ENCODE measurements around the gene ADAMTS2.

The ADAMTS2 gene

DNA sequence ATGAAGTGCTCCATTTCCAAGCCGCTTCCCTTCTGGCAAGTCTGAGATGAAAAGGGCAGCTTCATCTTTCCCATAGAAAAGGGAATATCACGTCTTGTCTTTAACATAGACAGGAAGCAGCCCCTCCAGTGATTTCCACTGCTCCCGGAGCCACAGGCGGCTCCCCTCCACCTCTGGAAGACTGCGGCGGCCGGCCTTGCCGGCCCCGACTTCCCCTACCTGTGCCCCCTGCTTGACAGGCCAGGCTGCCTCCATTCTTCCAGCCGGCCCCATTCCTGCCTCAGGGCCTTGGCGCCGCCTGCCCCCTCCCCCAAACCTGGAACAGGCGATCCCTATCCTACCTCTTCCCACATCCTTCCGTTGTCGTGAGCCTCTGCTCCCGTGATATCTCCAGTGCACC is 143.3 kb downstream of the ADAMTS2 start:
- Histone ChIP-seq H3K79me2 (ENCODE audit: insufficient read depth, low read length) (no peaks in the 10 kb centered on the region), H3K27ac (ENCODE audit: low read depth, low read length) (no peak overlapping the region), H4K20me1 (ENCODE audit: low read depth, low read length) (no peaks in the 10 kb centered on the region), H3K9ac (ENCODE audit: low read length) (no peak overlapping the region), H3K27me3 (ENCODE audit: low read length) (no peaks in the 10 kb centered on the region), H3K36me3 (ENCODE audit: low read length) (no peaks in the 10 kb centered on the region), H2AFZ (ENCODE audit: low read depth, low read length, severe bottlenecking) (no peak overlapping the region), H3K9me2 (replicated peaks; ENCODE audit: insufficient read depth, low read length) (no peaks in the 10 kb centered on the region), H3K4me3 (ENCODE audit: insufficient read depth, low read length, poor library complexity, severe bottlenecking) (no peak overlapping the region), H3F3A (ENCODE audit: insufficient read depth) (no peaks in the 10 kb centered on the region), H3K9me3 (ENCODE audit: insufficient read depth, low read length) (no peaks in the 10 kb centered on the region), H3K4me2 (ENCODE audit: low read depth, low read length, poor library complexity, severe bottlenecking) (no peak overlapping the region)
- TF ChIP-seq, protein P1, sequence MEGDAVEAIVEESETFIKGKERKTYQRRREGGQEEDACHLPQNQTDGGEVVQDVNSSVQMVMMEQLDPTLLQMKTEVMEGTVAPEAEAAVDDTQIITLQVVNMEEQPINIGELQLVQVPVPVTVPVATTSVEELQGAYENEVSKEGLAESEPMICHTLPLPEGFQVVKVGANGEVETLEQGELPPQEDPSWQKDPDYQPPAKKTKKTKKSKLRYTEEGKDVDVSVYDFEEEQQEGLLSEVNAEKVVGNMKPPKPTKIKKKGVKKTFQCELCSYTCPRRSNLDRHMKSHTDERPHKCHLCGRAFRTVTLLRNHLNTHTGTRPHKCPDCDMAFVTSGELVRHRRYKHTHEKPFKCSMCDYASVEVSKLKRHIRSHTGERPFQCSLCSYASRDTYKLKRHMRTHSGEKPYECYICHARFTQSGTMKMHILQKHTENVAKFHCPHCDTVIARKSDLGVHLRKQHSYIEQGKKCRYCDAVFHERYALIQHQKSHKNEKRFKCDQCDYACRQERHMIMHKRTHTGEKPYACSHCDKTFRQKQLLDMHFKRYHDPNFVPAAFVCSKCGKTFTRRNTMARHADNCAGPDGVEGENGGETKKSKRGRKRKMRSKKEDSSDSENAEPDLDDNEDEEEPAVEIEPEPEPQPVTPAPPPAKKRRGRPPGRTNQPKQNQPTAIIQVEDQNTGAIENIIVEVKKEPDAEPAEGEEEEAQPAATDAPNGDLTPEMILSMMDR (IDR thresholded peaks at IDR 0.05; ENCODE audit: insufficient read depth, low read length, poor library complexity, severe bottlenecking): no peak
- TF ChIP-seq EZH2phosphoT487 (conservative IDR thresholded peaks at IDR 0.05; ENCODE audit: low read length): no peak

- no peak for TF ChIP-seq EZH2phosphoT487 (conservative IDR thresholded peaks at IDR 0.05; ENCODE audit: low read length)
- TF ChIP-seq, protein P1 (IDR thresholded peaks at IDR 0.05; ENCODE audit: insufficient read depth, low read length, poor library complexity, severe bottlenecking): no peak
- H3K9me2 ChIP-seq (replicated peaks; ENCODE audit: insufficient read depth, low read length): no peaks in the 10 kb centered on the region
- no peaks in the 10 kb centered on the region for H4K20me1 ChIP-seq (ENCODE audit: low read depth, low read length)
- H3K4me3 ChIP-seq (ENCODE audit: insufficient read depth, low read length, poor library complexity, severe bottlenecking): no peak overlapping the region
- H3F3A ChIP-seq (ENCODE audit: insufficient read depth): no peaks in the 10 kb centered on the region
- H3K79me2 ChIP-seq (ENCODE audit: insufficient read depth, low read length): no peaks in the 10 kb centered on the region
- H3K9ac ChIP-seq (ENCODE audit: low read length): no peak overlapping the region
- no peak overlapping the region for H2AFZ ChIP-seq (ENCODE audit: low read depth, low read length, severe bottlenecking)
- H3K4me2 ChIP-seq (ENCODE audit: low read depth, low read length, poor library complexity, severe bottlenecking): no peak overlapping the region
- H3K36me3 ChIP-seq (ENCODE audit: low read length): no peaks in the 10 kb centered on the region
- no peak overlapping the region for H3K27ac ChIP-seq (ENCODE audit: low read depth, low read length)
- H3K9me3 ChIP-seq (ENCODE audit: insufficient read depth, low read length): no peaks in the 10 kb centered on the region
- H3K27me3 ChIP-seq (ENCODE audit: low read length): no peaks in the 10 kb centered on the region
Measured at GRCh38 chr5:179199246-179199645, 146.0 kb downstream of the ADAMTS2 start.

GRCh38 chr5:179198825-179199224 is 146.4 kb downstream of the ADAMTS2 start:
- Histone ChIP-seq H3K9me3 (ENCODE audit: insufficient read depth, low read length) (no peaks in the 10 kb centered on the region), H3K27me3 (ENCODE audit: low read length) (no peaks in the 10 kb centered on the region), H3K27ac (ENCODE audit: low read depth, low read length) (no peak overlapping the region), H3K9ac (ENCODE audit: low read length) (no peak overlapping the region), H3K79me2 (ENCODE audit: insufficient read depth, low read length) (no peaks in the 10 kb centered on the region), H2AFZ (ENCODE audit: low read depth, low read length, severe bottlenecking) (no peak overlapping the region), H3K4me3 (ENCODE audit: insufficient read depth, low read length, poor library complexity, severe bottlenecking) (no peak overlapping the region), H4K20me1 (ENCODE audit: low read depth, low read length) (no peaks in the 10 kb centered on the region), H3K4me2 (ENCODE audit: low read depth, low read length, poor library complexity, severe bottlenecking) (no peak overlapping the region), H3K36me3 (ENCODE audit: low read length) (no peaks in the 10 kb centered on the region), H3K9me2 (replicated peaks; ENCODE audit: insufficient read depth, low read length) (no peaks in the 10 kb centered on the region), H3F3A (ENCODE audit: insufficient read depth) (no peaks in the 10 kb centered on the region)
- no peak for TF ChIP-seq EZH2phosphoT487 (conservative IDR thresholded peaks at IDR 0.05; ENCODE audit: low read length)
- TF ChIP-seq, protein P1 (IDR thresholded peaks at IDR 0.05; ENCODE audit: insufficient read depth, low read length, poor library complexity, severe bottlenecking): no peak
